Testis (tissue), 2 donors: ENCODE measurements around the gene SASH1.

Experiments used
- POLR2A ChIP-seq: fragments of 450-650 bp; IDR thresholded peaks from one replicate; pipeline ENCODE4 v1.6.1; 2017; ENCODE audit warnings: antibody characterized with exemption, mild to moderate bottlenecking, moderate library complexity
- TF ChIP-seq, protein P1 (sequence below), 3 experiments: fragments of 450-650 bp in 2 of 3; fragments of 200-600 bp in 1 of 3; sonication (generic) in 1 of 3; IDR thresholded peaks; one replicate each; pipeline ENCODE4 v1.5.1; 2016 to 2019; ENCODE audit warnings: antibody characterized with exemption in 3 of 3, mild to moderate bottlenecking in 2 of 3, moderate library complexity in 1 of 3

DNA sequence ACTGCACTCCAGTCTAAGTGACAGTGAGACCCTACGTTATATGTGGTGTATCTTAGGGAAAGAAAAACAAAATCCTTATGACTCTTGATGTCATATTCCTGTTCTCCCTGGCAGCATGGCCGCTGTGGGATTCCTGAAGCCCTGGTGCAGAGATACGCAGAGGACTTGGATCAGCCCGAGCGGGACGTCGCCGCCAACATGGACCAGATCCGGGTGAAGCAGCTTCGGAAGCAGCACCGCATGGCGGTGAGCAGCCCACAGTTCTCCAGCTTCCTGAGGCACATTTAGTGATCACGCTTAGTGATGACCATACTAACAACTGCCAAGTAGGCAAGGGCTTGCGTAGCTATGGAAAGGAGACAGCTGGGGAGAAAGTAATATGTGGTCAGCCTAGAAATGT is 203.3 kb downstream of the SASH1 start:
- TF ChIP-seq POLR2A: no peak
- TF ChIP-seq, protein P1, sequence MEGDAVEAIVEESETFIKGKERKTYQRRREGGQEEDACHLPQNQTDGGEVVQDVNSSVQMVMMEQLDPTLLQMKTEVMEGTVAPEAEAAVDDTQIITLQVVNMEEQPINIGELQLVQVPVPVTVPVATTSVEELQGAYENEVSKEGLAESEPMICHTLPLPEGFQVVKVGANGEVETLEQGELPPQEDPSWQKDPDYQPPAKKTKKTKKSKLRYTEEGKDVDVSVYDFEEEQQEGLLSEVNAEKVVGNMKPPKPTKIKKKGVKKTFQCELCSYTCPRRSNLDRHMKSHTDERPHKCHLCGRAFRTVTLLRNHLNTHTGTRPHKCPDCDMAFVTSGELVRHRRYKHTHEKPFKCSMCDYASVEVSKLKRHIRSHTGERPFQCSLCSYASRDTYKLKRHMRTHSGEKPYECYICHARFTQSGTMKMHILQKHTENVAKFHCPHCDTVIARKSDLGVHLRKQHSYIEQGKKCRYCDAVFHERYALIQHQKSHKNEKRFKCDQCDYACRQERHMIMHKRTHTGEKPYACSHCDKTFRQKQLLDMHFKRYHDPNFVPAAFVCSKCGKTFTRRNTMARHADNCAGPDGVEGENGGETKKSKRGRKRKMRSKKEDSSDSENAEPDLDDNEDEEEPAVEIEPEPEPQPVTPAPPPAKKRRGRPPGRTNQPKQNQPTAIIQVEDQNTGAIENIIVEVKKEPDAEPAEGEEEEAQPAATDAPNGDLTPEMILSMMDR (IDR thresholded peaks at IDR 0.05): no peak
